GM12875 (cell line): ENCODE measurements around the gene ITPR1.

Experiments
- H3K4me3 ChIP-seq: one replicate; pipeline ENCODE4 v1.5.1; 2011; ENCODE audit warnings: low read depth, low read length, control low read depth
- TF ChIP-seq, protein P1 (sequence below): IDR thresholded peaks from 2 replicates; pipeline ENCODE4 v1.5.1; 2011; ENCODE audit warnings: low read depth, mild to moderate bottlenecking, control low read depth, inconsistent platforms, low read length, moderate library complexity, borderline replicate concordance; ENCODE audit not compliant: insufficient read depth

Gene ITPR1

DNA sequence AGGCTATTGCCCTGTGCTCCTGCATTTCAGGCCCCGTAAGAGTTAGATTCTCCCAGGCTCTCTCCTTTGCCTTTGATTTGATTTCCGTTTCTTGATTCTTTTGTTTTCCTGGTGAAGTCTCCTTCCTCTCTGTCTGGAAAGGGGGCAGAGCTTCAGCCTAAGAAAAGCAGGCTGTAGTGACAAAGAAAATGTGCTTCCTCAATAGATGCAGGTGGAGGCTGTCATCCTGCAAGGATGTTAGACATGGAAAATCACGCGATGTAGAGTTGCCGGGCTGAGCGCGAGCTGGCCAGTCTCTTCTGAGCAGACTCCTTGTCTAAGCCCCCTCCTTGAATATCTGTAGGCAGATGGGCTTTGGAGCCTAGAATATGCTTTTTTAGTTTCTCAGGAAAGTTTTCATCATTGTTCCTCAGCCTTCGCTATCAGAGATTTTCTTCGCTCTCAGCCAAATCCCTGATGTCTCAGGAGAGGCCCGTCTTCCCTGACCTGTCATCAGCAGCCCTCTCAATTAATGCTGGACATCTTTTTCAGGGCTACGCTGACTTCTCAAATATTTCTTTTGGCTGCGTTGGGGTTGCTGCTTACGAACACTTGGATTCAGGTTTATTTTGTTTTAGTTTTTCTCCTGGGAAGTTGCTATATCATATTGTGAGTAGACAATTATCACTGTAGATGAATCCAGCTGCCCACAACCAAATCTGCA, 163.6 kb downstream of the ITPR1 start:
- H3K4me3 ChIP-seq = no peak overlapping the region
- TF ChIP-seq, protein P1, sequence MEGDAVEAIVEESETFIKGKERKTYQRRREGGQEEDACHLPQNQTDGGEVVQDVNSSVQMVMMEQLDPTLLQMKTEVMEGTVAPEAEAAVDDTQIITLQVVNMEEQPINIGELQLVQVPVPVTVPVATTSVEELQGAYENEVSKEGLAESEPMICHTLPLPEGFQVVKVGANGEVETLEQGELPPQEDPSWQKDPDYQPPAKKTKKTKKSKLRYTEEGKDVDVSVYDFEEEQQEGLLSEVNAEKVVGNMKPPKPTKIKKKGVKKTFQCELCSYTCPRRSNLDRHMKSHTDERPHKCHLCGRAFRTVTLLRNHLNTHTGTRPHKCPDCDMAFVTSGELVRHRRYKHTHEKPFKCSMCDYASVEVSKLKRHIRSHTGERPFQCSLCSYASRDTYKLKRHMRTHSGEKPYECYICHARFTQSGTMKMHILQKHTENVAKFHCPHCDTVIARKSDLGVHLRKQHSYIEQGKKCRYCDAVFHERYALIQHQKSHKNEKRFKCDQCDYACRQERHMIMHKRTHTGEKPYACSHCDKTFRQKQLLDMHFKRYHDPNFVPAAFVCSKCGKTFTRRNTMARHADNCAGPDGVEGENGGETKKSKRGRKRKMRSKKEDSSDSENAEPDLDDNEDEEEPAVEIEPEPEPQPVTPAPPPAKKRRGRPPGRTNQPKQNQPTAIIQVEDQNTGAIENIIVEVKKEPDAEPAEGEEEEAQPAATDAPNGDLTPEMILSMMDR = no peak

DNA sequence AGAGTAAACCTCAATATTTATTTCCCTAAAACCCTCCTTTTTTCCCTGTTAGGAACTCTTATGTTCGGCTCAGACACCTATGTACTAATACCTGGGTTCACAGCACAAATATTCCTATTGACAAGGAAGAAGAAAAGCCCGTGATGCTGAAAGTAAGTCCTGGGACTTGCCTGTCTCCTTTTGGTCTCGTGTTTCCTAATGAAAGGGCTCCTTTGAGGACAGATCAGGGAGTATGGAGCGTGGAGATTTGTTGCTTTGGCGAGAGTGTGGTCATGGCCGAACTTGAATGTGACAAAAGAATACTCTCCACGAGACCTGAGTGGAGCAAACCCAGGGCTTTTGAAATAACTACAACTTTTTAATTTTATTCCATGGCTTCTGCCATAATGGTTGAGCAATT, 167.8 kb downstream of the ITPR1 start:
- TF ChIP-seq, protein P1 = no peak
- H3K4me3 ChIP-seq = no peak overlapping the region

DNA sequence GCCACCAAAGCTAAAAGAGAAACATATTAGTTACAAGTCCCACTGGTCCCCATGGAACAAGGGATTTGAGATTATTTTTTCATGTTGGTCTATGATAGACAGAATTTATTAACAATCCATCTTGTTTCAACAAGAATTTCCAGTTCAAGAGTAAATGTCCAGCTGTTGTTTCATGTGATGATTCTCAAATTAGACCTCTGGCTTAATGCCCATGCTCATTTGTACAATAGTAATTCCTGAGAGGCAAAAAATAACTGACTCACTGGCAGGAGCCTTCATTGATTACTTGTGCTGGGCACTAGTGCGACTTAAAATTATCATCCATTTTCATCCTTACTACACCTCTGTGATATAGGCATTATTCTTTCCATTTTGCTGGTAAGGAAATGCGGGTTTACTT, 171.3 kb downstream of the ITPR1 start:
- H3K4me3 ChIP-seq = no peak overlapping the region
- TF ChIP-seq, protein P1 = no peak

- TF ChIP-seq, protein P1 = no peak
- H3K4me3 ChIP-seq = no peak overlapping the region
Measured at GRCh38 chr3:4665197-4665596, 172.0 kb downstream of the ITPR1 start.

- no peak overlapping the region for H3K4me3 ChIP-seq
- TF ChIP-seq, protein P1 = no peak
Measured at GRCh38 chr3:4666071-4666470, 172.9 kb downstream of the ITPR1 start.

- H3K4me3 ChIP-seq = no peak overlapping the region
- TF ChIP-seq, protein P1 = peak; percentile 34; the same call in 1 of the 2 replicates
Measured at GRCh38 chr3:4670352-4670751, 177.2 kb downstream of the ITPR1 start.

DNA sequence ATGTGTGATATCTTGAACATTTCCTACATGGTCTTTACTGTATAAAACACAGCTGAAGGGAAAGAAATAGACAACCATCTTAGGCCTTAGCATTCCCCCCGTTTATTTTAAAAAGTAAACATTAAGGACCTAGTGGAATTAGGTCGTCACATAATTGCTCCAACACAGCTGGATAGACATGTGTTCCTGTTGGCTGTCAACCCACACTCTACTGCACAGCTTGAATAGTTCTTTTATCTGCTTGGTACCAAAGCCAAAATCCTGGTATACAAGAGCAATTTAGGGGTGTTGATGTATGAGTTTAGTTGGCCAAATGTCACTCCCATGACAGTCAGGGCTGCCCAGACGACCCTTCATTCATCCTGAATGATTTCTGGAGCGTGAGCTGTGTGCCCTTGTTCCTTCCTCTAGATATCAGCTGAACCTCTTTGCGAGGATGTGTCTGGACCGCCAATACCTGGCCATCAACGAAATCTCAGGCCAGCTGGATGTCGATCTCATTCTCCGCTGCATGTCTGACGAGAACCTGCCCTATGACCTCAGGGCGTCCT, 179.7 kb downstream of the ITPR1 start:
- TF ChIP-seq, protein P1 = no peak

More for the DNA sequence above, 179.7 kb downstream of the ITPR1 start:
- H3K4me3 ChIP-seq = no peak overlapping the region
